ENCODE results near the gene LIPK.

Gene LIPK

GRCh38 chr10:88786032-88786770 is 80.2 kb downstream of the LIPK start:
- DNase-seq (ENCODE audit: low read depth in 2 of 2), result no peak

- no peak for DNase-seq (ENCODE audit: low read depth in 2 of 2)
Measured at GRCh38 chr10:88787463-88787862, 81.4 kb downstream of the LIPK start.

- DNase-seq (ENCODE audit: low read depth in 2 of 2), result no peak
Measured at GRCh38 chr10:88788924-88789323, 82.9 kb downstream of the LIPK start.

GRCh38 chr10:88791924-88792323 is 85.9 kb downstream of the LIPK start:
- no peak for DNase-seq (ENCODE audit: low read depth in 2 of 2)

- peak in 1 of 2 donors; percentile 5 for DNase-seq (ENCODE audit: low read depth in 2 of 2)
Measured at GRCh38 chr10:88792661-88793060, 86.6 kb downstream of the LIPK start.

- DNase-seq (ENCODE audit: low read depth in 2 of 2), result no peak
Measured at GRCh38 chr10:88793712-88794299, 87.8 kb downstream of the LIPK start.

- no peak for DNase-seq (ENCODE audit: low read depth in 2 of 2)
Measured at GRCh38 chr10:88794731-88795130, 88.7 kb downstream of the LIPK start.

- DNase-seq (ENCODE audit: low read depth in 2 of 2), result no peak
Measured at GRCh38 chr10:88800152-88801125, 94.4 kb downstream of the LIPK start.

Measured in stimulated activated CD8-positive, alpha-beta memory T cell treated with anti-CD3 and anti-CD28 coated beads, Interleukin-7, amount 100 ng/mL, for 4 hours (primary cell).